ENCODE measurements around the gene DGKI. TPM values are rescaled to one million over a fixed set of nuclear protein-coding genes. Genes with fewer than 3 reads are reported as not detected.

Gene DGKI
- polyA plus RNA-seq, 4 donors = 1.5 to 2.0 (median 1.7) TPM

DNA sequence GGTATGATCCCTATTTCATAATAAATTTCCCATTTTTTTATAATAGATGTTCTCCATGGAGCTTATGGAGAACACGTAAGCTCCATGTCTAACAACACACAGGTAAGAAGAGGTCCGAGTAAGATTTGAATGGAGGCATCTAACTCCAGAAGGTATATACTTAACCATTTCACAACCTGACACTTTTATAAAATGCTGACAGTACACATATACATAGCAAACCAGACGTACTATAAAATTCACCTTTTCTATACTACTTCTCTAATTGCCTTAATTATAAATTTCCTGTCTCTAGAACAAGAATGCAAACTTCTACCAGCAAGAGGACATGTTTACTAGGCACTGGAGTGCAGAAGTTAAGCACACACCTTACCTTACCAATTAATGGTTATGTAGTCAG, 151.3 kb downstream of the DGKI start:
- DNase-seq (ENCODE audit: low read depth in 4 of 4, low spot score in 2 of 4) = no peak

DNA sequence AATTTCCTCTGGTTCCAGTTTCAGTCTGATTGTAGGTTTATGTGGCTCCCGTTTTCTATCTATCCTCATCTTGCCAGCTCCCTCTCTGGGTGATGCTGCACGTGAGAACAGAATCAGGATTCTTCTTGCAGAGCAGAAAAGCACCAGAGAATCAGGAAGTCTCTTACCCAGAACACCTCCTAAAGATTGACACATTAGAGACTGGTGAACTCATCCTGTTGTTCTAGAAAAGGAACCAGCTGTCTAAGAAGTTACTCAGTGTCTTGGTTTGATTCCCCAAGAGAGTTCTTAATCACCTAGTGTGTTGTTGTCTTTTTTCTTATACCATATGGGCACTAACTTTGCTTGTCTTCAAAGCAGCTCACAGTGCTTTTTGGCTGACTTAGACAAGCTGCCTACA, 152.4 kb downstream of the DGKI start:
- no peak for DNase-seq (ENCODE audit: low read depth in 4 of 4, low spot score in 2 of 4)

DNA sequence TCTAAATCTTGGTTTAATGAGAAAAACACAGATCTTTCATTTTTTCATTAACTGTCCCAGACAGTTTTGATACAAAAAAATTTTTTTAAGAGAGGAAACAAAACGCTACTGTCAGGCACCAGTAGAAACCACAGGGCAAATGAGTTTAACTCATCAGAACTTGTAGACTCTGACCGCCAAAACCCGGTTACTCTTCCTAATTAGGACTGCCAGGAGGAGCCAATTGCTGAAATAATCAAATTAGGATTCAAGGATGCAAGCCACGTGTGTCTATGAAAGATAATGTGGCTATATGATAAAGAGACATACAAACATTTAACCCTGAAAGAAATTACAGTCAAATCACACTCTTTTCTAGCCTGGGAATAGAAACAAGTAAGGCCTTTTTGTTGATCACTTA, 154.4 kb downstream of the DGKI start:
- DNase-seq (ENCODE audit: low read depth in 4 of 4, low spot score in 2 of 4) = no peak

DNA sequence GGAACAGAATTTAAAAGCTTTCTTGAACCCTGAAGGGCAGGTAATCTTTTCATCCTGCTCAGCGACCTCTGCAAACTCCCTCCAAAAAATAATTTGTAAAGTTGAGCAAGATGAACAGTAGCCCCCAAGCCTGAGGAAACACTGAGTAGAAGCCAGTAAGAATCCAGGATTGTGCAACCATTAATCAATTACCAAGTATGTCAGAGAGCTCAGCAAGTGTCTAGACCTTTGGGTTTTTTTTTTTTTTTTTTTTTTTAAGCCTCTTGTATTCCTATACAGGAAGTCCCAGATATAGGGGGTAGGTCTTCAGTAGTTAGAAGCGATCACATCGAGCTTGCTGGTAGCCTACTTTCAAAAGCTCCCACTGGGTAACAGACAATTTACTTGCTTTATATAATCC, 155.2 kb downstream of the DGKI start:
- DNase-seq (ENCODE audit: low read depth in 4 of 4, low spot score in 2 of 4) = no peak

DNA sequence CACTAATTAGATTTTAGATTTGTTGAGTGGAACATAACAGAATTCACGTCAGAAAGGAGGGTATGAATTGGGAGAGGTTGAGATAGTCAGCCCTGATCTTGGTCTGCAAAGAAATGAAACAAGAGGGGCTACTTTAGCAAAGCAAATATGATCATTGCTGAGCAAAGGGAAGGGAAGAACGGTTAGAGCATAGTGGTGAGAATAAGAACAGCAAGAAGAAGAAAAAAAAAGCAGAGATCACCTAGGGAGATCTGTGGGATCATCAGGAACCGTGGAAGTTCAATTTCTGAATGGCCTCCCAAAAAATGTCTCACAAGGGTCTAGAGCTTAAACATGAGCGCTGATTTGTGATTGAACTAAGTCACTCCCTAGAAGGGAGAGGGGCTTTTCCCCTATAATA, 156.1 kb downstream of the DGKI start:
- DNase-seq (ENCODE audit: low read depth in 4 of 4, low spot score in 2 of 4) = no peak

DNA sequence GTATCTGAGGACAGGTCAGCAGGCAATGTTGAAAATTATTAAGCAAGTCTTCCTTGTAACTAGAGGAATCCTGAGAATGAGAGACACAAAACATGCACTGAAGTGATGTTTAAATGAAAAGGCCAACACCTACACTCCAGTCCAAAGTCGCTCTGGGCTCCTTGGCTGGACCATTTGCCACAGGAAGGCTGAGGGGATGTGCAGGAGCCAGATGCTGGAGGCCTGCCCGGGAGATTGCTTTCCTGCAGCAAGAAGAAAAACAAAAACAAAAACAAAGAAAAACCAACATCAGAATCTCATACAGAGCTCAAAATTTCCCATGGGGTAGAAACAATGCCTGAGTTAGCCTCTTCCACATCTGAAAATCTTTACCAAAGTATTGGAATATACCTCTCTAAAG, 157.0 kb downstream of the DGKI start:
- DNase-seq (ENCODE audit: low read depth in 4 of 4, low spot score in 2 of 4) = no peak

DNA sequence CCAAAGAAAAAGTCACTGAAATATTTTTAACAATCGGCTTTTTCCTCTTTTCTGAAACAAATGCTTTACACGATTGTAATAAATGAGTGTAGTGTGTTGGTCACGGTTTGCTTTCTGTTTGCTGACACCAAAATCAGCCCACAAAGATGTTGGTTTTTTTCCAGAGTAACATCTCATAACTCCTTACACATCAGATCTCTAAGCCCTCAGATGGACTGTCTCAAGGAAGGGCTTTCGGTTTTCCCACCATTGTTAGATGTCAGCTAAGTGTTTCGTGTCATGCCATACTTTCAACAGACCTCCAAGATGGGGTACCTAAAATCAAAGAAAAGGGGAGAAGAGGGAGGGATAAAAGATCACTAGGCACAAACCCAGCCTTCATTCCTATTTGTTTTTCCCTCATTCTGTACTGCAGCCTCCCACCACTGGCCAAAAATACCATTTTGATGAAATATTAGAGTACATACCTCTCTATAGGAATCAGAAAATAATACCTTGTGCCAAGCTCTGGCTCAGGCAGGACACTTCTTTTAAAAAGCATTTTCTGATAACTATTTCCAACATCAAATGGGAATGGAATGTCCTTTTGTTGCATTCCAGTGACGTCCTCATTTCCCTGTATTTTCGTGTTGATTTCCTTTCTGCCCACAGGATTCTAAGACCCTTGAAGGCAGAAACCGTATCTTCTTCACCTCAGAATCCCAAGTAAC, 159.1 kb downstream of the DGKI start:
- no peak for DNase-seq (ENCODE audit: low read depth in 4 of 4, low spot score in 2 of 4)

DNA sequence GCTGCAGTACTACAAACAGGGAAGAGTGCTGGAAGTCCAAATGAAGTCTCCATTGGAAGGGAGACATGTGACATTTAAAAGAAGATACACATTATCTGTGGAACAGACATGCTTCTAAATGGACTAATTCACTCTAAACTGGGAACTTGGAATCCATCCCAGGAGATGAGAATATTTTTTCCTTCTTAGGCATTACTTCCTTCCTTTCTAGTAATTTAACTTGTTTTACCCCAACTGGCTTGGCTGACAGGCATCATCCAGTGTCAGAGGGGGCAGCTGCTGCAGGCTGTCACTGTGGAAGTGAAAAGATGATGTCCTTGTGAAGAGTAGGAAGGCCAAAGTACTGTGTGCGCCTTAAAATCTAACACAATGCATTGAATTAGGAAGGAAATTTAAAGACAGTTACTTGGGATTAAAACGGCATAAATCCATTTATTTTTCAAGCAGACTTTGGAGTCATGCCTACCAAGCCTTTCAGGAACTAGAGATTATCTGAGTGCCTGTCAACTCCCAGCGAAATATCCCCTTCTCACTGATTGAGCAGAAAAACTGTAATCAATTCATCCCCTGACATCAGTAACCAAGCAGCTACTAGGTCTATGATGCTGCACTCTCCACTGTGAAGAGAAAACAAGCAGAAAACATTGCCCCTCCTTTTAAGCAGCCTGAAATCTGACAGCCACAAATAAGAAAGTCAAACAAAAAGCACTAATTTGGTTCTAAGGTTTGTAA, 161.2 kb downstream of the DGKI start:
- DNase-seq (ENCODE audit: low read depth in 4 of 4, low spot score in 2 of 4) = no peak

DNA sequence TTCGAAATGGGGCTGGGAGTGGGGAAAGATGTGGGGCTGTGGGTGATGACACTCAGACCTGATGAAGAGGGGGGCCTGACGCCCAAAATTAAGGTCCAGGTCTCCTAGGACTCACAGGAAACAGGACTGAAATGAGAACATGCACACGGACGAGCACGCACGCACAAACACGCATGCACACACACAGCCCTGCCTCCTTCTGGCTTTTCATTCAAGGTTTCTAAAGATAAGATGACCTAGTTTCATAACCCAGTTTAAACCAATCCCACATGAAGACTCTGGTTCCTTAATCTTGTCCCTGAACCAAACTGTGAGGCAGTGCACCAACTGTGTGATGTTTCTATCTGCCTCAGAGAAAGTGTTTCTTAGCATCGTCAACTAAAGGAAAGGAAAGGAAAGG, 162.0 kb downstream of the DGKI start:
- DNase-seq (ENCODE audit: low read depth in 4 of 4, low spot score in 2 of 4) = no peak

DNA sequence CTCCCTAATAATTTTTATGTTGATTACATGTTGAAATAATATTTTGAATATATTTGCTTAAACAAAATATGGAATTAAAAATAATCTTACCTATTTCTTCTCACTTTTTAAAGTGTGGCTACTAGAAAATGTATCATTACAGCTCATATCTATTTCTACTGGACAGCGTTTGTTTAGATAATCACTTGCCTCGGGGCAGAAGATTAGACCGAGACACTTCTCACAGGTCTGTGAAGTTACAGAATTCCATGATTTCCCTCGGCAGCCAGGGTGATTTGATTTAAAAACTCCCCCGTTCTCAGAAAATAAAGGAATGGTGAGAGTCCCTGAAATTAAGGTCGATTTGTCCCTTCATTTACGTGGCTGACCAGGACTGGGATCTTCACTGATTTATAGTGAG, 162.5 kb downstream of the DGKI start:
- DNase-seq (ENCODE audit: low read depth in 4 of 4, low spot score in 2 of 4) = no peak

DNA sequence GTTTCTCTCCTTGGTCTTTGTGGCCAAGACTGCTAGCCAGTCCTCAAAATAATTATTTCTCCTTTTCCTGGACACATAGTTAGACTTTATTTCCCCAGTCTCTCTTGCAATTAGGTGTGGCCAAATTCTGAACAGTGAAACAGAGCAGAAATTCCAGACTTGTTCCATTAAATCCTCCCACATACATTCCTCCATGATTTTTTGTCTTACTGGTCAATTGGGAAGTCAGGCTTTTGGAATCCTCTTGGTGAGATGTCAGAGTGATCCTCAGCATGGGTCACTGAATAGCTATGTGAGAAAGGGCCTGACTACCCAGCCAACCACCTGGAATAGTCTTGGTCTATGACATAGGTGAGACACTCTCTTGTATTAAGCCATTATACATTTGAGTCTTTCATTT, 164.2 kb downstream of the DGKI start:
- no peak for DNase-seq (ENCODE audit: low read depth in 4 of 4, low spot score in 2 of 4)

DNA sequence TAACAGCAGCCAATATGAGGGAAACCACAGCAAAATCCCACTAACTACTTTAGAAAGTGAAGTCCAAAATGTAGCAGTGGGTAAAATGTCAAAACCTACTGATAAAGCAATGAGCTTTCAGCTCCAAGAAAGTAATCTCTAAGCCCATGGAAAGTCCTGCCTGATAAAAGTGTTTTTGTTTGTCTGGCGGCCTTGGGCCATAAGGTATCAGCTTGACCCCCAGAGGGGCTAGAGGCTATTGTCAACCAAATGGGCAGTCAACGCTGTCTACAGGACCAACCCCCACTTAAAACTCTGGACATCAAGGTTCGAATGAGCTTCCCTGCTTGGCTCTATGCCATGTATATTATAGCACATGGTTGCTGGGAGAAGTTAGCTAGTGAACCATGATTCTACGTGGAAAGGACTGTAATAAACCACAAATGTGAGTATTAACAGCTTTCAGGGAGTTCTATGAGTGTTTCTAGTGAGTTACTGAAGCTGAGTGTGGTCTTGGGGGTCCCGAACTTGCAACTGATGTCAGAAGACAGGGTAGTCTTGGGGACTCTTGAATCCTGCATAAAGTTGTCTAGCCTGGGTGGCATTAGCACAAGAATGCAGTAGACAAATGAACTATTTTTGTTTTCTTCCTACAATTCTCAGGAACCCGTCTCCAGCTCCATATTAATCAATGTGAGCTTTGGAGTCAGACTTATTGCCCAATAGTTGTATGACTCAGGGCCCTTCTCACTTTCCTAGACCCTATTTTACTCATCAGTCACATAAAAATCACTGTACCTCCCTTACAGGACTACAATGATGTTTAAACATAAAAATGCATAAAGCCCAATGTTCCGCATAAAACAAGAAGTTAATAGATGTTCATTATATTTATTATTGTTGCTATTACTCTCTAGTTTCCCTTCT, 164.9 kb downstream of the DGKI start:
- no peak for DNase-seq (ENCODE audit: low read depth in 4 of 4, low spot score in 2 of 4)

DNA sequence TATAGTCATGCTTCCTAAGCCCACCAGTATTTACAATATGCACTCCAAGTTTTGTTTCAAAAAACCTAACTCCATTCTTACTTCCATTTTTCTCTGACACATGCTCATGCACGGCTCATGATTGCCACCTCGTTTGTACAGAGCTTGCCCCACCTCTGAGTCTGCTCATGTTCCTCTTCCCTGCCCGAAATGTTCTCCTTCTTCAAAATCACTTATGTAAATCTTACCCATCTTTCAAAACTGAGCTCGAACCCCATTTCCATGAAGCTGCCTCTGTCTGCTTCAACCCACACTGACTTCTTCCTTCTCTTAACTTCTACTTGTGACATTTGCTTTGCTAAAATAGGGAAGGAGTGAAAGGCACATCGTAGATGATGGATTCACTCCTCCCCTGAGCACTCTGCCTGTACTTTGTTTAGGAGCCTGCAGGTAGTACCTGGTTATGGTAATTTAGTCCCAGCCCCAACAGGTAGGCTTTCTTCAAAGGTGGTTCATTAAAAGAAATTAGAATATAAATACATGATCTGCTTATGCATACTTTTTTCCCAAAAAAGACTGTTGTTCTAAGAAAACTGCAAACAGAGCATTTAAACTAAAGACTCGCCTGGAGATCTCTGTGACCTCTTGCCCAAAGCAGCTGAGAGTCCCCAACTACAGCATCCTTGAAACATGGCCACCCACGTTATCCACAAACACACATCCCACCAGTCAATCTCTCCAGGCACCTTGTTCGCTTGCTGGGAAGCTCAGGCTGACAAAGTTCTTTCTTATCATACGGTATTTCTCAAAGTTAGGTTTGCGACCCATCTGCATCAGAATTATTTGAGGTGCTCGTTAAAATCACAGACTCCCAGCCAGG, 172.0 kb downstream of the DGKI start:
- no peak for DNase-seq (ENCODE audit: low read depth in 4 of 4, low spot score in 2 of 4)

DNA sequence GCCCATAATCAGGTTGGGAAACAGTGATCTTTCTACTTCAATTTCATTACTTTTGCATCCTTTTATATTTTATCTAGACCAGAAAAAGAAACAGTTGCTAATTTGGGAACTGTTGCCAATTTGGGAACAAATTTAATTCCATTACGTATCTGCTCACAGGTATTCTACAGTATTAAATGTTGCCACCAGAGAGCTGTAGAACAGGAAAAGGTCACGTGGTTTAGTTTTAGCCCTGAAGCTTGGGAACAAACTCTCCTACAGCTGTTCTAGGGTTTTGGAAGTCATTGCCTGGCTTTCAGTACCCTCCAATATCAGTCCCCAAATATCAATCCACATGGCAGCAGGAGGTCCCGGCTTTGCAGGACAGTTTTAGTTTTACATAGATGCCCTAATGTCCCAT, 172.7 kb downstream of the DGKI start:
- DNase-seq (ENCODE audit: low read depth in 4 of 4, low spot score in 2 of 4) = no peak

DNA sequence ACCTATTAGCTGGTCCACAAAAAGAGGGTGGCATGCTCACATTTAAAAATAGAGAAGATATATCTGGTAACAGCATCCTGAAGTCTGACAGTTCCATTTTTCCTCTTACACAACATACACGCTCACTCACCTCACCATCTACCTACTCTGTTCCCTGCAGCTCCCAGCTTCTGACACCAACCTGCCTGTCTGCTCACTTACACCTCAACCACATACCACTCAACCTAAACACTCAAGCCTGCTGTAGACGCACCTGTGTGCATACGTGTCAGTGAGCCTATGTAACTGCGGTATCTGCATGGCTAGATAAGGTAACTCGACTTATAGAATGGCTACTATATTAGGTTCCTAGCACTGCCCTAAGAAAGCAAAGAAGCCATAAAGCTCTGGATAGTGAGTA, 174.9 kb downstream of the DGKI start:
- no peak for DNase-seq (ENCODE audit: low read depth in 4 of 4, low spot score in 2 of 4)

DNA sequence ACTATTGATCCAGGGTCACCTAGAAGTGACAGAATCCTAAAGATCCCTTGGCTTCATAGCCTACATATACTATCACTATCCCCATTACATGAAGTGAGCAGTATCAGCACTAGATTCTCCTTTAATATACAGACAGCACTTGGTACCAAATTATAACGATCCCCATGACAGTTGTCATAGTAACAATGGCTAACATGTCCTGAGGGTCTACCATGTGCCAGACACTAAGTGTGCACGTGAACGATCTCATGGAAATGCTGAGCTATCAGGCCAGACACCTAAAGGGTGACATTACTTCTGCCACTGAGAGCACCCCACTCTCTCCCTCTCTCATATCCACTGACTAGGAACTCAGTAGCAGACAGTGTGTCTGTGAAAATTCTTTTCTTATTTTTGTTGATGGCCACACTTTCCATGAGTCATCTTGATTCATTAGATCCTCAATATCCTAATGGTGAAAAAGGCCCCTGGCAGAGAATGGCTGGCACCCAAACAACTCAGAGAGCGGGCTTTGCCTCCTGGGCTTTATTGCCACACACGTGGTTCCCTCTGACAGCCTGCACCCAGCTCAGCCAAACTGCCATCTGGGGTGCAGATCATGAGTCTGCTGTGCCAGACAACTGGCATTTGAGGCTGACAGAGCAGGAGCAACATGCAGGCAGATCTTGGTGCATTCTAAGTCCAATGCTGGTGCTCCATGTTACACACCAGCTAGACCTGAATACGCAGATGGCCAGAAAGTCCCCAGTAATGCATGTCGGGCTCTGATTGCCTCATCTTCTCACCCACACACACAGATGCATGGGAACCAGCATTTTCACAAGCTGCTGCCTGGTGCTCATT, 176.3 kb downstream of the DGKI start:
- DNase-seq (ENCODE audit: low read depth in 4 of 4, low spot score in 2 of 4) = no peak

DNA sequence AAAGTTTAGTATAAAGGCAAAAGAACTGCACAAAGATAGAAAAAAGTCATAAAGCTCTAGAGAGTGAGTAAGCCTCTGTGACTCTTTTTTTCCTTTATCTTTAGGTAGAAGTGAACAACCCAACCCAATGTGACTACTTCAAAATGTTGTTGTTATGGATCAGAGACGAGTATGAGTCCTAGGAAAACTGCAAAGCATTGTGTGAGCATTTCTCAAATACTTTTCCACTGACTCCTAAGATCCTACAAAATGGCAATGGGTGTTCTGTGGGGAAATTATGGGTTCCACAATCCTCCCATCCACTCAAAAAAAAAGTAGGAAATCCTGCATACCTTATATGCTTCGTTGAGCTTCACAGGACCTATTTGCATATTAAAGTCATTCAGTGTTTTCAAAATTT, 177.1 kb downstream of the DGKI start:
- no peak for DNase-seq (ENCODE audit: low read depth in 4 of 4, low spot score in 2 of 4)

DNA sequence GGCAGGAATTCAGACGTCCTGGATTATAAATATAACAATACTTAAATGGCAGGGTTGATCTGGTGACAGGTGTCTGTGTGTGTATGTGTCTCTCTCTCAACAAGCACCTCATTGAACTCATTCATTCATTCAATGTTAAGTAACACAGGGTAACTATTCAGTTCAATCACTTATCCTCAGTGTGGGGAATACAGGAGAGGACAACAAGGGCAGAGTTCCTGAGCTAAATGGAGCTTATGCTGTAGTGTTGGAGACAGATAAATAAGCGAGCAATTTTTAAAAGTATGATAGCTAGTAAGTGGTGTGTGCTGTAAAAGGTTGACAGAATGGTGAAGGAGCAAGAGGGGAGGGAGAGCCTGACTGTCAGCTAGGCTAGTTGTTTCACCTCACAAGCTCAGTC, 178.4 kb downstream of the DGKI start:
- no peak for DNase-seq (ENCODE audit: low read depth in 4 of 4, low spot score in 2 of 4)

DNA sequence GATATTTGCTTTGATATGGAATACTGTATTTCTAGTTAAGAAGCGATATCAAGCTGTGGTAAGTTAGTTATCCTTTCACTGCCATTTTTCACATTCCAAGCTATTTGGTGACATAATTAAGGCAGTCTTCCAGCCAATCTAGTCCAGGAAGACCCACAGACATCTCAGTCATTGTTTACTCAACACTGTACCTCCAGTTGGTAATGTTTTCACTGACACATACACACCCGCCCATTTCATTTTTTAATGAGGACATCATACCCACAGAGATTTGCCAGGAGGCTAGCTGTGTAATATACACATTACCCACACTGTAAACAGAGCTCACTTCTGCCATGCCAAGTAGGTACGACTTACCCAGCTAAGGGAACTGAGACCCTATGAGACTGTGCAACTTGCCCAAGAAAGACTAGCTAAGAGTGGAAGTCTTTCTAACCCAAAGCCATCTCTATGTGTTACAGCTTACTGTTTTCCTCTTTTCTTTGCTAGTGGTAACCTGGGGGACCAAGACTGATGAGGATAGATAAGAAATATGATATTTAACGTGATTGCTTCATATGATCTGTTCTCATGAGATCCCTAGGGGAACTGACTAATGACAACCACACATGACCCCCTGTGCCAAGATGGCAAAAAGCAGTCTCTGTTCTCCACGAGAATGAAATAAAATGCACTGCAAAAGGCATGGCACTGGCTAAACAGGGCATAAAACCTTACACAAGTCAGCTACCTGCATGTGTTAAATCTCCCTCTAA, 179.0 kb downstream of the DGKI start:
- DNase-seq (ENCODE audit: low read depth in 4 of 4, low spot score in 2 of 4) = no peak
